HG03457 (cell line): Measurements from ENCODE around the gene KCNJ8.
"Not testable (repeated sequence)": the region's sequence is repeated elsewhere in the genome, so short reads cannot be mapped to it uniquely, and the experiment has no call there.

Experiments used
- ATAC-seq: cut with Tn5 transposase; IDR thresholded peaks from one replicate; pipeline ENCODE4 v1.9.1; 2021; ENCODE audit warnings: moderate number of reproducible peaks; ENCODE audit not compliant: unreplicated experiment

Gene KCNJ8

DNA sequence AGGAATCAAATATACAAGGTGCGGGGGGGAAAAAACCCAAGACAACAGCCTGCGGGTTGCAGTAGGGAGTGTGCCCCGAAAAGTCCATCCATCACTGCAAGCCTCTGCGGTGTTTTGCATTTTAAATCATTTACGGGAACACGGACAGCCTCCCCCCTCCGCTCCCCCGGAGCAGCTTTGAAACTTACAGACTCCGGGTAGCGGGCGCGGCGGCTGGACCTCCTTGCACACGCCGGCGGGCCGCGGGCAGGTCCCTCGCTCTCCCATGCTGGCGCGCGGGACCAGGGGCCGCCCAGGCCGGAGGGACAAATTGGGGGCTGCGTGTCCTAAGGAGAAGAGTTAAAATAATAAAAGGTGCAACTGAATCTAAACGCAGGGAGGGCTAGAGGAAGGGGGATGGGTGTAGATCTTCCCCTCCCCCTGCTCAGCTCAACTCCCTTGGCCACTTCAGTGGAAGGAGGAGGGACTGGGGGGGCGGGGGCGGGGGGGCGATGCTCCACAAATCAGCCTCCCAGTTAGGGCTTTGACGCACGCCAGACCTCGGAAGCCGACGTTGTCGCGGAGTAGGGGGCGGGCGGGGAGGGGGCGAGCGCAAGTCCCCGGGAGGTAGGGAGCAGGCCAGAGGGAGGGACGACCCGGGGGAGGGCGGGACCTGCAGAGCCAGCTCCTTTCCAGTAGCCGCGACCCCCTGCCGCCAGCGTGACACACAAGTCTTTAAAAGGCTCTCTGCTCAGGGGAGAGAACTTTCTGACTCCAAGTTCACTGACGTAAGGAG lies at the start of gene KCNJ8:
Gene KCNJ8 (minus strand): TSS at position 349 of the 775 bp plus-strand sequence. CDS start 1,090 bp downstream, outside the sequence.
- ATAC-seq, result no peak

GRCh38 chr12:21823581-21823980 lies 49.1 kb upstream of the KCNJ8 start:
- no peak for ATAC-seq

GRCh38 chr12:21819678-21820077 lies 45.2 kb upstream of the KCNJ8 start:
- ATAC-seq, result no peak

DNA sequence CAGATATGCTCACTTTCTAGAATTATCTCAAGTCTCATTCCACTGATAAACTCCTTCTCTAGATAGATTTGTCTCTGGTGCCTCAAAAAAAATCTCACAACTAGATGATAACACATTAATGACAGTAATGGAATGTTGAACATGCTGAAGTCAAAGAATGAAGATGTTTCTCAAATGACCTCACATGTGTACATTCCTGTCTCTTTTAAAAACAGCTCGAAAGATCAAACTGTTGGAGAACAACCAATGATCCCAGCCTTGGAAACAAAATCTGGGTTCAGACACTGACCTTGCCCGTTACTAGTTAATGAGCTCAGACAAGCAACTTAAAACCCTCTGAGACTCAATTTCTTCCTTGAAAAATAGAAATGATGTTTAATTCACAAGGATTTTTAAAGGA lies 44.7 kb upstream of the KCNJ8 start:
- ATAC-seq, result no peak

DNA sequence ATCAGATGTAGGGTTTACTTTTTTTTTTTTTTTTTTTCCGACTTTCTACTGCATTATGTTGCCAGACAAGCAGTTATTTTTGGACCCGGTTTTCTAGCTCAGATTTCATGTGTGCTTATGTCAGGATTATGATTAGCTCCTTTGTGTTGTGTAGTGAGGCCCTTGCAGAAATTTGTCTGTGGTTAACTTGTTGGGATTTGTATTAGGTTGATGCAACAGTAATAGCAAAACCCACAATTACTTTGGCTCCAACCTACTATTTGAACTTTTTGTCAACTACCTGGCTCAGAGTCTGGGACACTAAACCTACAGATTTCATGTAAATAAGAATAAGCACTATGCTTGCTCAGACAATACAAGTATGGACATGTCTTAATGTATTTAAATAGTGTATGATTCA lies 44.1 kb upstream of the KCNJ8 start:
- ATAC-seq, result no peak

DNA sequence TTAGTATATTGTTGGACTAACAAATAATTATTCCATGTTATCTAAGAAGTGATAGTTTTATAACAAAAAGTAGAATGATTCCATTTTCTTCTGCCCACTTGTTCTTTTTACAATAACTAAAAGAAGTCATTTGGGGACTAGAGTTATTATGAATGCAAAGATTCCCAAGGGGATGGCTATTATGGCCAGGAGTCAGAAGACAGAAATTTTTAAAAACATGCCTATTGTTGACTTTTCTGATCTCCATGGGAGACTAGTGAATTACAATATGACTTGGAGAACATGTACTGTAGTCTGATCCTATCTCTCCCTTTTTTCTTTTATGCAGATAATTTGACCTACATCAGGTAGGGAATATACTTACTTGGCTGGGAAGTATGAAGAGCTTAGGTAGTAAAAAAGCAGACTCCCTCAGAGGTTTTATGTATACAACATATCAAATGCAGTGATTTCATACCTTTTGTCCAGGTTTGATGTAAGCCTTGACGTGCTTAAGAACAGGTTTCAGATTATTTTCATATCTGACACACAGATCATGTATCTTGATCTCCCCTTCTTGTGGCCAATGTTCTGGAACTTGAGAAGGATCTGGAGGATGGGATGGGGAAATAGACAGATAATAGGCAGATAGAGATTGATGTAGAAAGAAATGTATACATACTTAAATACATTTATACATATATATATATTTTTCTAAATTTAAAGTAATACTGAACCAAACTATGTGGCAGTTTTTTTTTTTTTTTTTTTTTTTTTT lies 41.0 kb upstream of the KCNJ8 start:
- ATAC-seq, result no peak

GRCh38 chr12:21814814-21815213 lies 40.3 kb upstream of the KCNJ8 start:
- ATAC-seq, result no peak

DNA sequence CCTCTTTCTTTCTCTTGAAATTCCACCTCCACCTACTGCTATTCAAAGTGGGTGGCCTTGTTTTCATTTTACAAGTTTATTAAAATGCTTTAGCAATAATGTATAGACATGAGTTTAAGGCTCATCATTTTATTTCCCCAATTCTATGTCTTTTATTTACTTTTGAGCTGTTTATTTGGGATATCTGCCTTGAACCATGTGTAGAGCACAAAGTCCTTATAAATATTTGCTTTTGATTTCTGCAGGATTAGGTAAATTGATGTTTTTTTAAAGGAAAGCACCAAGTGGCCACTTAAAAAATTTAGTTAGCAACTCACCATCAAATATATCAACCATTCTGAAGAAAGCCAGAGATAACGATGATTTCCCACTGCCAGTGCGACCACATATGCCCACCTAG lies 39.8 kb upstream of the KCNJ8 start:
- no peak for ATAC-seq

GRCh38 chr12:21813751-21814150 lies 39.2 kb upstream of the KCNJ8 start:
- ATAC-seq, result no peak

DNA sequence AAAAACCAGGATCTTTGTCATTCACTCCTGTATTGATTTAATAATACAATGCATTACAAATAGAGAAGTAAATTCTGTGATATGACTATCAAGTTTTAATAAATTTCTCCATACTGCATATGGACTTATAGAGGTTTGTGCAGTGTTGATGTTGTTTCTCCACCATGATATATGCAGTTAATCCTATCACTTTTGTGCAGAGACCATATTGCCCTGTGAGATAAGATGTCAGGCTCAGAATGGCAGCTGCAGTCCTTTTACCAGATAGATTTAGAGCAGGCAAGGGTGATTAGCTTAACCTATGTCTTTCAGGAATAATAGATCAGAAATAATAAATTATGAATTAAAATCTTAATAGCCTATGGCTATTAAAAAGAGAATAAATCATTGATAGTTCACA lies 38.6 kb upstream of the KCNJ8 start:
- ATAC-seq, result no peak

GRCh38 chr12:21812340-21812739 lies 37.8 kb upstream of the KCNJ8 start:
- ATAC-seq, result not testable (repeated sequence)

- no peak for ATAC-seq
These were observed 34.6 kb upstream of the KCNJ8 start for GRCh38 chr12:21809100-21809499.

GRCh38 chr12:21806255-21806654 lies 31.7 kb upstream of the KCNJ8 start:
- no peak for ATAC-seq

DNA sequence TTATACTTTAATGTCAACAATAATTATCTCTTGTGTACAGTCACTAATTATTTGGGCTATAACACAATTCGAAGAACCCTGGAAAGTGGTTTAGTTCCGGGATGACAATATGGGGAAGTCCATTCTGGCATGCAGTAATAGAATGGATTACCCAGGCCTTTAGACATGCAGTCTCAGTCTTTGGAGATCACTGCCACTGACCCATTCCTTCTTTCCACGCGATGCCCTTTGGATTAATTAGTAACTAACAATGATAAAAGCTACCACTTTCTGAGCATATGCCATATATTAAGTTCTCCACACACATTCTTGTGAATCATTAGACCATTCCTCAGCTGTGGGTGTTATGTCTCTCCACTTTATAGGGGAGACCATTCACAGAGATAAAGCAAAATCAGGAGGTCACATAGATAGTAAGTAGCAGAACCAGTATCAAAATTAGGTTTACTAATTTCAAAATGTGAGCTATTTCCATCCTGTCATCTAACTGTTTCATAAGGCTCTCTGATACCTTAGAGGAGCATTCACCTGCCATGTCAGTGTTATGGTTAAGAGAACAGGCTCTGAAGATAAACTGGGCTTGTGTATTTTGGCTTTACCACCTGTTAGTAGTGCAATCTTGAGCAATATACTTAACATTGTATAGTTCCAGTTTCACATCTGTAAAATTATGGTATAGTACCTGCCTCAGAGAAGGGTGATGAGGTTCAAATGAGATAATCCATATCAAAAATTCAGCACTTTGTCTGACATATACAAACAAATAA lies 27.2 kb upstream of the KCNJ8 start:
- ATAC-seq, result no peak

- ATAC-seq, result no peak
These were observed 25.5 kb upstream of the KCNJ8 start for GRCh38 chr12:21800011-21800410.

GRCh38 chr12:21797539-21797938 lies 23.0 kb upstream of the KCNJ8 start:
- ATAC-seq, result no peak

DNA sequence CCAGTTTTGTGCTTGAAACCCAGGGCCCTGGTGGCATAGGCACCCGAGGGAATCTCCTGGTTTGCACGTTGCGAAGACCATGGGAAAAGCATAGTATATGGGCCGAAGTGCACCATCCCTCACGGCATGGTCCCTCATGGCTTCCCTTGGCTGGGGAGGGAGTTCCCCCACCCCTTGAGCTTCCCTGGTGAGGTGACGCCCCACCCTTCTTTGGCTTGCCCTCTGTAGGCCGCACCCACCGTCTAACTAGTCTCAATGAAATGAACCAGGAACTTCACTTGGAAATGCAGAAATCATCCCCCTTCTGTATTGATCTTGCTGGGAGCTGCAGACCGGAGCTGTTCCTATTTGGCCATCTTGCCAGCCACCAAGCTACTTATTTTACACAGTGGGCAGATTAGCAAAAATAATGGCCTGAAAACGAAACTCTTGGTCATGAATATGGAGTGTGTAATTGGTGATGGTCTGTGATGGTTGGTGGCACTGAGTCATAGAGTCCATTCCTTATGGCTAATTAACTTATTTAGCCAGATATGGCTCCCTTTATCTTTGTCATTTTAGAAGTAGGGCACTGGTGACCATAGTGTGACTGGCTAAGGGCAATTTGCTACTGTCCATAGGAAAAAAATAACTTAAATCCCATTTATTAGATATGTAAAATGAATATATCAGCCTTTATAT lies 21.3 kb upstream of the KCNJ8 start:
- ATAC-seq, result no peak

- not testable (repeated sequence) for ATAC-seq
These were observed 20.5 kb upstream of the KCNJ8 start for GRCh38 chr12:21794807-21795595.

GRCh38 chr12:21789687-21790086 lies 15.2 kb upstream of the KCNJ8 start:
- not testable (repeated sequence) for ATAC-seq
